ENCODE results near the gene IL27RA.

- TF ChIP-seq CTCF (IDR thresholded peaks at IDR 0.05) (peak in 3 of 7 experiments; percentile 14 to 19 (median 19)), POLR2A (IDR thresholded peaks at IDR 0.05) (peak; percentile 30 to 84 (median 79))
Observed at GRCh38 chr19:14006766-14007562, 24.6 kb upstream of the IL27RA start.
